ENCODE data around the gene PRKCZ. TPM values are rescaled to one million over a fixed set of nuclear protein-coding genes. Genes with fewer than 3 reads are reported as not detected.

The PRKCZ gene
- total RNA-seq, 2 experiments from 2014 or later: 8.0 to 10.0 TPM

- Histone ChIP-seq H3K4me3 (ENCODE audit: low read depth, low read length, poor library complexity, severe bottlenecking) (no peak overlapping the region), H2AFZ (ENCODE audit: low read length) (no peak overlapping the region), H3K9me3 (ENCODE audit: low read length) (no peaks in the 10 kb centered on the region), H3K27ac (ENCODE audit: low read depth, low read length, poor library complexity, severe bottlenecking) (no peak overlapping the region), H3K9me2 (ENCODE audit: insufficient read depth, low read length) (no peaks in the 10 kb centered on the region), H3K79me2 (ENCODE audit: insufficient read depth, low read depth, low read length) (no peaks in the 10 kb centered on the region), H3K4me1 (ENCODE audit: insufficient read depth, low read length, poor library complexity, severe bottlenecking) (peaks cover 13% of the 10 kb centered on the region), H3K4me2 (ENCODE audit: low read length) (peak overlapping the region; percentile 26; the same call in 1 of the 2 replicates), H3K36me3 (ENCODE audit: insufficient read depth, low read length) (no peaks in the 10 kb centered on the region), H4K20me1 (ENCODE audit: insufficient read depth, low read length) (no peaks in the 10 kb centered on the region)
- ChIA-PET CTCF (ENCODE audit: unreplicated experiment) (no interaction called here), POLR2A (interaction anchor here (0.8 kb wide), 1 partner anchor 13 kb away, joined by 3 read pairs; no protein-coding TSS in a partner anchor)
- TF ChIP-seq CTCF (conservative IDR thresholded peaks at IDR 0.05; ENCODE audit: low read length) (no peak), EZH2phosphoT487 (IDR thresholded peaks at IDR 0.05; ENCODE audit: borderline replicate concordance, low read depth, low read length) (no peak)
- BruUV-seq (replicated peaks): no TSS peak
- DNase-seq (ENCODE audit: low spot score): peak; percentile 66
- intact Hi-C loops (cut with micrococcal nuclease; ENCODE audit: unreplicated experiment): no loop called here
Measured at GRCh38 chr1:2099886-2100779, 49.9 kb downstream of the PRKCZ start.

- Histone ChIP-seq H4K20me1 (ENCODE audit: insufficient read depth, low read length) (no peaks in the 10 kb centered on the region), H2AFZ (ENCODE audit: low read length) (no peak overlapping the region), H3K27ac (ENCODE audit: low read depth, low read length, poor library complexity, severe bottlenecking) (no peak overlapping the region), H3K9me3 (ENCODE audit: low read length) (no peaks in the 10 kb centered on the region), H3K9me2 (ENCODE audit: insufficient read depth, low read length) (no peaks in the 10 kb centered on the region), H3K4me3 (ENCODE audit: low read depth, low read length, poor library complexity, severe bottlenecking) (no peak overlapping the region), H3K36me3 (ENCODE audit: insufficient read depth, low read length) (no peaks in the 10 kb centered on the region), H3K79me2 (ENCODE audit: insufficient read depth, low read depth, low read length) (no peaks in the 10 kb centered on the region), H3K4me1 (ENCODE audit: insufficient read depth, low read length, poor library complexity, severe bottlenecking) (peaks cover 13% of the 10 kb centered on the region), H3K4me2 (ENCODE audit: low read length) (no peak overlapping the region)
- ChIA-PET POLR2A (no interaction called here), CTCF (ENCODE audit: unreplicated experiment) (no interaction called here)
- DNase-seq (ENCODE audit: low spot score): no peak
- BruUV-seq (replicated peaks): no TSS peak
- intact Hi-C loops (cut with micrococcal nuclease; ENCODE audit: unreplicated experiment): no loop called here
- TF ChIP-seq EZH2phosphoT487 (IDR thresholded peaks at IDR 0.05; ENCODE audit: borderline replicate concordance, low read depth, low read length) (no peak), CTCF (conservative IDR thresholded peaks at IDR 0.05; ENCODE audit: low read length) (no peak)
Measured at GRCh38 chr1:2100780-2101108, 50.5 kb downstream of the PRKCZ start.

GRCh38 chr1:2101531-2101930 is 51.3 kb downstream of the PRKCZ start:
- no peaks in the 10 kb centered on the region for H3K9me3 ChIP-seq (ENCODE audit: low read length)

More at GRCh38 chr1:2101531-2101930, 51.3 kb downstream of the PRKCZ start:
- ChIA-PET CTCF (ENCODE audit: unreplicated experiment) (no interaction called here), POLR2A (no interaction called here)
- Histone ChIP-seq H3K9me2 (ENCODE audit: insufficient read depth, low read length) (no peaks in the 10 kb centered on the region), H3K79me2 (ENCODE audit: insufficient read depth, low read depth, low read length) (no peaks in the 10 kb centered on the region), H3K27ac (ENCODE audit: low read depth, low read length, poor library complexity, severe bottlenecking) (no peak overlapping the region), H3K4me1 (ENCODE audit: insufficient read depth, low read length, poor library complexity, severe bottlenecking) (peaks cover 13% of the 10 kb centered on the region), H4K20me1 (ENCODE audit: insufficient read depth, low read length) (no peaks in the 10 kb centered on the region), H3K4me2 (ENCODE audit: low read length) (no peak overlapping the region), H2AFZ (ENCODE audit: low read length) (no peak overlapping the region), H3K4me3 (ENCODE audit: low read depth, low read length, poor library complexity, severe bottlenecking) (no peak overlapping the region), H3K36me3 (ENCODE audit: insufficient read depth, low read length) (no peaks in the 10 kb centered on the region)
- no peak for DNase-seq (ENCODE audit: low spot score)
- intact Hi-C loops (cut with micrococcal nuclease; ENCODE audit: unreplicated experiment): no loop called here
- TF ChIP-seq CTCF (conservative IDR thresholded peaks at IDR 0.05; ENCODE audit: low read length) (no peak), EZH2phosphoT487 (IDR thresholded peaks at IDR 0.05; ENCODE audit: borderline replicate concordance, low read depth, low read length) (no peak)
- no TSS peak for BruUV-seq (replicated peaks)
